Activated effector memory CD4-positive, alpha-beta T cell treated with anti-CD3 and anti-CD28 coated beads, Interleukin-2, amount 50 U/mL, for 16 hours (primary cell): ENCODE results near the gene EPN2.

ENCODE experiments used
- DNase-seq: peaks from one replicate; pipeline ENCODE4 v3.0.0-alpha.2; 2020

EPN2 gene

GRCh38 chr17:19369107-19369778 is 132.1 kb downstream of the EPN2 start:
- DNase-seq = no peak

- no peak for DNase-seq
Measured at GRCh38 chr17:19369846-19370492, 132.8 kb downstream of the EPN2 start.

DNA sequence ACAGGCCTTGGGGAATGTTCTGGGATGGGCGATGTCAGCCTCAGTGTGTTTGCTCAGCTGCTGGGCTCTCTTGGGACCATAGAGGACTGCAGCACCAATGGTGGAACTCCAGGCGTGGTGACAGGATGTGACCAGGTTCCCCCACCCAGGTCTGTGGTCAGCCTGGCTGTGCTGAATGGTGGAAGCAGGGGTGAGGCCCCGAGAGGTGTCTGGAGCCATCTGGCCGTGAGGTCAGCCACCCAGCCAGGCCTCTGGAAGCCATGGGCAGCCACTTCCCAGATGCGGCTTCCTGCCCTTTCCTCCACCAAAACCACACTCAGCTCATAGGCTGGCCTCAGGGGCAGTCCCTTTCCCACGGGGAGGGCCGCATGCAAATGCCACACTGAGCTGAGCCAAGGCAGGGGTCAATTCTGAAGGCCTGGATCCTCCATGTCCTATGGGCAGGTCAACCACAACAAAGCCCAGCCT is 133.4 kb downstream of the EPN2 start:
- peak; percentile 65 for DNase-seq

DNA sequence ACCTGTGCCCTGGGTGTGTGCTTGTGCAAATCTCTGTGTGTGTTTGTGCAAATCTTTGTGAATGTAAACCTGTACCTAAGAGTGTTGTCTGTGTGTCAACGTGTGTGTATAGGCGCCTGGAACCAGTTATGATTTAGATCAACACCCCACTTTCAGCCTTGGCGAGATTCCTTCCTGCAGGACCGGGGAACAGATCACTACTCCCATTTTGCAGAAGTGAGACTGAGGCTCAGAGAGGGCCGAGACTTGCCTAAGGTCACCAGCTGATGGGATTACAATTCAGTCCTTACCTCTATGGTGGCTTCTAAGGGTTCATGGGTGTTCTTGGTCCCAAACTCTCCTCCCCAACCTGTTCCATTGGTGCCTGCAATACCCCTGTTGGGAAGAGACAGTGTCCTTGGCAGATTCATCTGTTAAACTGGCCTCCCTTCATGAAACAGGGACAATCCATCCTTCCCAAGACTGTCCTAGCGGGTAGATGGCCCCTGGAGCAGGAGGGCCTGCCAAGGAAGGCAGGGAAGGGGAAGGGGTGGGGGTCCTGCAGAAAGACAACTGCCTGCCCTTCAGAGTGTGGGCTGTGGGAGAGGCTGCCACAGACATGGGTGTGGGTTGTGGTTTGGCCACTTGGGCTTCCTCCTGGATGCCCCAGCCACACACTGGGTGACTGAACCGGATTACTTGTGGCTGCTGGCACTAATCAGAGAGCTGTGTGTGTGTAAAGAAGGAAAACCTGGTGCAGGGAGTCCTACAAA is 134.3 kb downstream of the EPN2 start:
- peak; percentile 59 for DNase-seq

DNA sequence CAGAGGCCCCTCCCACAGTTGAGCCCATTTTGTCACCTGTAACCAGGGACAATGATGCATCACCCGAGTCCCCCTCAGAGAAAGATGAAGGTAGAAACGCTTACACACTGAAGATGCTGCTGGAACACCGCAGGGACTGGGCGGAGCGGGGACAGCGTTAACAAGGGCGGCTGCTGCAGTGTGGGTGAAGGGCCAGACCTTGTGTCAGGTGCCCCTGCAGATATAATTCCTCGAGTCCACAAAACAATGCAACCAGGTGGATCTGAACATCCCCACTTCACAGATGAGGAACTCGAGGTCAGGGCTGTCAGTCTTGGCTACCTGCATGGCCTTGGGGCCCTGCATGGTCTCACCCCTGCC is 134.8 kb downstream of the EPN2 start:
- peak; percentile 57 for DNase-seq

GRCh38 chr17:19372439-19372838 is 135.3 kb downstream of the EPN2 start:
- DNase-seq = no peak

DNA sequence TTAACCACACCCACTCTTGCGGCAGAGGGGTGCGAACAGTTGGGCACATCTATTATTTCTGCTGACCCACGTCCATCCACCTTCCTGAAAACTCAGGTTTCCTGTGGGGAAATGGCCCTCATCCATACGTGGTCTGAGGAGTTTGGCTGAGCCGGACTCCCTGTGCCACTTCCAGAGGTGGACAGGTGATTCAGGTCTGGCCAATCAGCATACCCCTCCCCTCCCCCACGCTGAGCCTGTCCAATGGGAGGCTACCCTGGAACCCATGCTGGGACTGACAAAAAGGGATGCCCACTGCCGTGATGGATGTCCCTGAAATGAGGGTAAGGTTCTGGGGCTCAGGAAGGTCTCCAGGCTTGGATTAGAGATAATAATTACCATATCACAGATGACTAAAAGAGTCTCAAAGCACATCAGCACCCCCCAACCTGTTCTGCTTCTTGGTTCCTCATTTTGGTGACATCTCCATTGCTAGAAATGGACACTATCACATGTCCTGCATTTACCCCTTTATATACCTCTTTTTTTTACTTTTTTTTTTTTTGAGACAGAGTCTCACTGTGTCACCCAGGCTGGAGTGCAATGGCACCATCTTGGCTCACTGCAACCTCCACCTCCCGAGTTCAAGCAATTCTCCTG is 135.8 kb downstream of the EPN2 start:
- peak; percentile 42 for DNase-seq

GRCh38 chr17:19374136-19374535 is 137.0 kb downstream of the EPN2 start:
- peak; percentile 13 for DNase-seq

DNA sequence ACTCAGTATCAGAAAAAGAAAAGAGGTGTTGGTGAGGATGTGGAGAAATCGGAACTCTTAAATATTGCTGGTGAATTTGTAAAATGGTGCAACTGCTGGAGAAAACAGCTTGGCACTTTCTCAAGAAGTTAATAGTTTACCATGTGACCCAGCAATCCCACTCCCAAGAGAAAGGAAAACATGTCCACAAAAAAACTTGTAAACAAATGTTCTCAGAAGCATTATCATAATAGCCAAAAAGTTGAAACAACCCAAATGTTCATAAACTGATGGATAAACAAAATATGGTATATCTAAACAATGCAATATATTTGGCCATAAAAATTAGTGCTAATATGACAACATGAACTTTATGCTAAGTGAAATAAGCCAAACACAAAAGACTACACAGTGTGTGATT is 138.6 kb downstream of the EPN2 start:
- no peak for DNase-seq

DNA sequence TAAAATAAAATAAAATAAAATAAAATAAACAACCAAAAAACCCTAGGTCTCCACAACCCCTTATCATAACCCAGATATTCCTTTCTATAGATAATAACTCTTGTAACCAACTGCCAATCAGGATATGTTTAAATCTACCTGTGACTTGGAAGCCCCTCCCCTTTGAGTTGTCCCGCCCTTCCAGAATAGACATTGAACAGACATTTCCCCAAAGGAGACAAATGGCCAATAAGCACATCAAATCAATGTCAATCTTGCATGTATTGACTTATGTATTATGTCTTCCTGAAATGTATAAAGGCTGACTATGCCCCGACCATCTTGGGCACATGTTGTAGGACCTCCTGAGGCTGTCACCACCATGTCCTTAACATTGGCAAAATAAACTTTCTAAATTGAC is 139.6 kb downstream of the EPN2 start:
- DNase-seq = peak; percentile 14

DNA sequence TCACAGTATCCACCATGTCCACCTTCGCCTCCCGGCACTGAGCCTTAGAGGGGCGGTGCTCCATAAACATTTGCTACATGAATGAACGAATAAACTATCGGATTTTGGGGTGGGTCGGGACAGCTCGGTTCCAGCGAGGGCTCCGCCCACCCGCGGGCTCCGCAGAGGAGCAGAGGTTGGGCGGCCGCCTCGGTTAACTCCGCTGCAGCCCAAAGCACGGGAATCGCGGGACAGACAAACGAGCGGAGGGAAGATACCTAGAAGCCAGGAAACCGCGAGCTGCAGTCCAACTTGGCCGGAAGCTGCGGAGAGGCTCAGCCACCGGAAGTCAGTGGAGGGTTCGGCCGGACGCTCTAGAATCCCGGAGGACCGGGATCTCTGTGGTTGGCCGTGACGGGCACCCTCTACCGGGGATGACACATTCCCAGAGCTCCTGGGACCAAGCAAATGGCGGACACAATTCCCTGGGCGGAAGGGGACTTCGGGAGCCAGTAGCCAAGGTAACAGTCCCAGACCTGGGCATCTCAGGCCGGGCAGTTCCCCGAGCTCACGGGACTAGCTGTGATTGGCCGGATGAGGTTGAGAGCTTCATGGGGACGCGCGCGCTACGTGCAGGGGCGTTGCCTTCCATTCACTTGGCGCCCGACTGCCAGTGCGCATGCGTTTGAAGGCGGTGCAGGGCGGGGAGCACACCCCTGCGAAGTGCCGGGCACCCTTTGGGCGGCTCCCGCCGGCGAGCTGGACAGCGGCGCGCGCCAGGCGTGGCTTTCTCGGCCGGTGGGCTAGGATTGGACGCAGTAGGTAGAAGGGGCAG is 140.6 kb downstream of the EPN2 start:
- DNase-seq = peak; percentile 98

- peak; percentile 61 for DNase-seq
Measured at GRCh38 chr17:19378416-19379360, 141.5 kb downstream of the EPN2 start, which contains the start of gene MAPK7. TSS of gene MAPK7 (plus strand) at chr17:19378498. CDS start at chr17:19378901, 403 bp downstream.

DNA sequence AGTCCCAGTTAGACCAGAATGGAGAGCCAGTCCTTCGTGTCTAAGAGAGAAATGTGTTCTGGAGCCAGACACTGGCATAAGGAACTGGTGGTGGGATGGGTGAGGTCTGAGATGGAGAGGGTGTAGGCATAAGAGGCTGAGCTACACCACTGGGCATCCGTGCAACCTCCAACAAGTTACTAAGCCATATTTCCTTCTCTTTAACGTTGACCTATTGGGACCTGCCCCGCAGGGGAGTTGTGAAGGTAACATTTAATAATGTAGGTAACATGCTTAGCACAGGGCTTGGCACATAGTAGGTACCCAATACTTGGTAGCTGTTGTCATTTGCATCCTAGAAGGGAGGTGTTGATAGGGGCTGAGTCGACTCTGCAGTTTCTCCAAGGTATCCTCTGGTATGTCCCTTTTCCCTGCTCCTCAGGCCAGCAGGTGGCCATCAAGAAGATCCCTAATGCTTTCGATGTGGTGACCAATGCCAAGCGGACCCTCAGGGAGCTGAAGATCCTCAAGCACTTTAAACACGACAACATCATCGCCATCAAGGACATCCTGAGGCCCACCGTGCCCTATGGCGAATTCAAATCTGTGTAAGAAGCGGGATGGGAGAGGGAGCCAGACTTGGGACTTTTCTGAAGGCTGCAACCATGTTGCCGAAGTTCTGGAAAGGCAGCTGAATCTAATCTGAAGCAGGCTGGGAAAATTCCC is 142.3 kb downstream of the EPN2 start:
- DNase-seq = peak; percentile 47

- peak; percentile 22 for DNase-seq
Measured at GRCh38 chr17:19380481-19381301, 143.5 kb downstream of the EPN2 start.

GRCh38 chr17:19381361-19381740 is 144.2 kb downstream of the EPN2 start:
- DNase-seq = no peak

DNA sequence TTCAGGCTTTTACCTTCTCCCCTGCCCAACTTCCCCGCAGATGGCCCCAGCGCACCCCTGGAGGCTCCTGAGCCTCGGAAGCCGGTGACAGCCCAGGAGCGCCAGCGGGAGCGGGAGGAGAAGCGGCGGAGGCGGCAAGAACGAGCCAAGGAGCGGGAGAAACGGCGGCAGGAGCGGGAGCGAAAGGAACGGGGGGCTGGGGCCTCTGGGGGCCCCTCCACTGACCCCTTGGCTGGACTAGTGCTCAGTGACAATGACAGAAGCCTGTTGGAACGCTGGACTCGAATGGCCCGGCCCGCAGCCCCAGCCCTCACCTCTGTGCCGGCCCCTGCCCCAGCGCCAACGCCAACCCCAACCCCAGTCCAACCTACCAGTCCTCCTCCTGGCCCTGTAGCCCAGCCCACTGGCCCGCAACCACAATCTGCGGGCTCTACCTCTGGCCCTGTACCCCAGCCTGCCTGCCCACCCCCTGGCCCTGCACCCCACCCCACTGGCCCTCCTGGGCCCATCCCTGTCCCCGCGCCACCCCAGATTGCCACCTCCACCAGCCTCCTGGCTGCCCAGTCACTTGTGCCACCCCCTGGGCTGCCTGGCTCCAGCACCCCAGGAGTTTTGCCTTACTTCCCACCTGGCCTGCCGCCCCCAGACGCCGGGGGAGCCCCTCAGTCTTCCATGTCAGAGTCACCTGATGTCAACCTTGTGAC is 144.7 kb downstream of the EPN2 start:
- DNase-seq = no peak

DNA sequence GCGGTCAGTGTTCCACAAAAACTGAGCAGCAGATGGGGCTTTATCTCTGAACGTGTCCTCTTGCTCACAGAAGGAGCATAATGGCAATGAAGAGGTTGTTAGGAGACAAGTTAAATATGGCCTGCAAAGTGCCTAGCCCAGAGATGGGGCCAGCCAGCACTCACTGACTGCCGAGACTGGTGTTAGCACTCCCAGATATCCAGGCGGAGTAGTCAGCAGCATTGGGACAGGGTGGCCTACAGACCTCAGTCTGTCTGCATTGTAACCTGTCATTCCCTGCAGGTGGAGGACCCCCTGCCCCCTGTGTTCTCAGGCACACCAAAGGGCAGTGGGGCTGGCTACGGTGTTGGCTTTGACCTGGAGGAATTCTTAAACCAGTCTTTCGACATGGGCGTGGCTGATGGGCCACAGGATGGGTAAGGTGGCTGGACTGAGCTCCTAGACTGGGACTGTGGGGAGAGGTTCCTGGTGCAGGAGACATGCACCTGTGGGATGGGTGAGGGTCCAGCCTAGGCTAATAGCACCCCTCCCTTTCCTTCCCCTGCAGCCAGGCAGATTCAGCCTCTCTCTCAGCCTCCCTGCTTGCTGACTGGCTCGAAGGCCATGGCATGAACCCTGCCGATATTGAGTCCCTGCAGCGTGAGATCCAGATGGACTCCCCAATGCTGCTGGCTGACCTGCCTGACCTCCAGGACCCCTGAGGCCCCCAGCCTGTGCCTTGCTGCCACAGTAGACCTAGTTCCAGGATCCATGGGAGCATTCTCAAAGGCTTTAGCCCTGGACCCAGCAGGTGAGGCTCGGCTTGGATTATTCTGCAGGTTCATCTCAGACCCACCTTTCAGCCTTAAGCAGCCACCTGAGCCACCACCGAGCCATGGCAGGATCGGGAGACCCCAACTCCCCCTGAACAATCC is 145.6 kb downstream of the EPN2 start:
- no peak for DNase-seq
